ENCODE measurements around the gene CCDC141.

DNA sequence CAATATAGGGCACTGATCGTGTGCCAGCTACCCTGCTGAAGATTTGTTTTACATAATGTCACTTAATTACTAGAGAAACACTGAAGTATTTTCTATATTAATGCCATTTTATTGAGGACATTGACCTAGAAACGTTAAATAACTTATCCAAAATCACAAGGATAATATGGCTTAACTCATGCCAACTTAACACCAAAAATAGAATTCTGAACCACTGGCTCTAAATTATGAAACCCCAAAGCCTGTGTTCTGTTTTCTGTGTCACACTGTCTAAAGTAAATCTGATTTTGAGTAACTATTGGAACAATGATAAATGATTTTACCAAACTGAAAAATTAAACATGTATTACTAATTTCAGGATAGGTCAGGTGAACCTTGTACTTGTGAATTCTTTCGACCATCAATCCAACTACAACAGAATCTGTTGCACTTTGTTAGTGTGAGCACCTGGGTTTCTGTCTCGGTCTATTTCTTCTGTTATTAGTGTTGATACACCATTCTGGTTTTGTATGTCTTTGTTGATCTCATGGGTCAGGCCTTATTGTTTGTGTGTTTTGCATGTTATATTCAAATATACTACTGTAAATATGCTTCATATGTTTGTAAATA lies 48.2 kb upstream of the CCDC141 start:
- TF ChIP-seq, protein P1, sequence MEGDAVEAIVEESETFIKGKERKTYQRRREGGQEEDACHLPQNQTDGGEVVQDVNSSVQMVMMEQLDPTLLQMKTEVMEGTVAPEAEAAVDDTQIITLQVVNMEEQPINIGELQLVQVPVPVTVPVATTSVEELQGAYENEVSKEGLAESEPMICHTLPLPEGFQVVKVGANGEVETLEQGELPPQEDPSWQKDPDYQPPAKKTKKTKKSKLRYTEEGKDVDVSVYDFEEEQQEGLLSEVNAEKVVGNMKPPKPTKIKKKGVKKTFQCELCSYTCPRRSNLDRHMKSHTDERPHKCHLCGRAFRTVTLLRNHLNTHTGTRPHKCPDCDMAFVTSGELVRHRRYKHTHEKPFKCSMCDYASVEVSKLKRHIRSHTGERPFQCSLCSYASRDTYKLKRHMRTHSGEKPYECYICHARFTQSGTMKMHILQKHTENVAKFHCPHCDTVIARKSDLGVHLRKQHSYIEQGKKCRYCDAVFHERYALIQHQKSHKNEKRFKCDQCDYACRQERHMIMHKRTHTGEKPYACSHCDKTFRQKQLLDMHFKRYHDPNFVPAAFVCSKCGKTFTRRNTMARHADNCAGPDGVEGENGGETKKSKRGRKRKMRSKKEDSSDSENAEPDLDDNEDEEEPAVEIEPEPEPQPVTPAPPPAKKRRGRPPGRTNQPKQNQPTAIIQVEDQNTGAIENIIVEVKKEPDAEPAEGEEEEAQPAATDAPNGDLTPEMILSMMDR (IDR thresholded peaks at IDR 0.05; ENCODE audit: low read depth, low read length) = no peak
- TF ChIP-seq POLR2A (IDR thresholded peaks at IDR 0.05; ENCODE audit: extremely low read depth, insufficient read length) (no peak), MYC (IDR thresholded peaks at IDR 0.05; ENCODE audit: low read depth, low read length) (no peak)
